Activated naive CD4-positive, alpha-beta T cell treated with anti-CD3 and anti-CD28 coated beads, Interleukin-2, amount 50 U/mL, for 24 hours (primary cell): ENCODE results near the gene NRSN2.
"Not testable (repeated sequence)": the region's sequence is repeated elsewhere in the genome, so short reads cannot be mapped to it uniquely, and the experiment has no call there.

Experiments used
- H3K27ac Mint-ChIP-seq: one replicate; pipeline ENCODE4 v1.8.0; 2021; ENCODE audit warnings: mild to moderate bottlenecking, mixed read lengths
- H3K27me3 Mint-ChIP-seq: one replicate; pipeline ENCODE4 v1.8.0; 2021; ENCODE audit warnings: mixed read lengths
- H3K36me3 Mint-ChIP-seq: one replicate; pipeline ENCODE4 v1.8.0; 2021; ENCODE audit warnings: mixed read lengths
- H3K4me1 Mint-ChIP-seq: one replicate; pipeline ENCODE4 v1.8.0; 2021; ENCODE audit warnings: mixed read lengths
- H3K4me3 Mint-ChIP-seq: one replicate; pipeline ENCODE4 v1.8.0; 2021; ENCODE audit warnings: mild to moderate bottlenecking, mixed read lengths
- H3K9me3 Mint-ChIP-seq: one replicate; pipeline ENCODE4 v1.8.0; 2021; ENCODE audit warnings: mixed read lengths

Gene NRSN2

GRCh38 chr20:362271-363254 is 15.7 kb downstream of the NRSN2 start:
- Mint-ChIP-seq H3K36me3 (no peaks in the 10 kb centered on the region), H3K4me3 (no peak overlapping the region), H3K4me1 (peaks cover 39% of the 10 kb centered on the region)

GRCh38 chr20:363319-364078 is 16.6 kb downstream of the NRSN2 start:
- Mint-ChIP-seq H3K27me3 (no peaks in the 10 kb centered on the region), H3K4me3 (no peak overlapping the region), H3K36me3 (no peaks in the 10 kb centered on the region), H3K27ac (no peak overlapping the region), H3K4me1 (peaks cover 44% of the 10 kb centered on the region), H3K9me3 (no peaks in the 10 kb centered on the region)

More at GRCh38 chr20:362271-363254, 15.7 kb downstream of the NRSN2 start:
- Mint-ChIP-seq H3K27ac (peak overlapping the region; percentile 82), H3K9me3 (no peaks in the 10 kb centered on the region), H3K27me3 (no peaks in the 10 kb centered on the region)

GRCh38 chr20:364905-365794 is 18.2 kb downstream of the NRSN2 start:
- Mint-ChIP-seq H3K4me1 (peaks cover 47% of the 10 kb centered on the region), H3K9me3 (no peaks in the 10 kb centered on the region), H3K36me3 (no peaks in the 10 kb centered on the region), H3K27me3 (no peaks in the 10 kb centered on the region), H3K27ac (peak overlapping the region; percentile 64), H3K4me3 (peak overlapping the region; percentile 46)

- peak overlapping the region; percentile 52 for H3K27ac Mint-ChIP-seq
- H3K9me3 Mint-ChIP-seq = no peaks in the 10 kb centered on the region
- H3K4me1 Mint-ChIP-seq = peaks cover 53% of the 10 kb centered on the region
- no peaks in the 10 kb centered on the region for H3K36me3 Mint-ChIP-seq
- peak overlapping the region; percentile 34 for H3K4me3 Mint-ChIP-seq
- no peaks in the 10 kb centered on the region for H3K27me3 Mint-ChIP-seq
These were observed 19.3 kb downstream of the NRSN2 start for GRCh38 chr20:366041-366718.

GRCh38 chr20:366719-367485 is 20.0 kb downstream of the NRSN2 start:
- no peaks in the 10 kb centered on the region for H3K9me3 Mint-ChIP-seq
- H3K36me3 Mint-ChIP-seq = no peaks in the 10 kb centered on the region
- peak overlapping the region; percentile 83 for H3K27ac Mint-ChIP-seq
- no peaks in the 10 kb centered on the region for H3K27me3 Mint-ChIP-seq
- peaks cover 55% of the 10 kb centered on the region for H3K4me1 Mint-ChIP-seq
- no peak overlapping the region for H3K4me3 Mint-ChIP-seq

GRCh38 chr20:367486-367887 is 20.6 kb downstream of the NRSN2 start:
- no peaks in the 10 kb centered on the region for H3K9me3 Mint-ChIP-seq
- H3K4me1 Mint-ChIP-seq = peaks cover 56% of the 10 kb centered on the region
- no peak overlapping the region for H3K4me3 Mint-ChIP-seq
- H3K27me3 Mint-ChIP-seq = no peaks in the 10 kb centered on the region
- no peaks in the 10 kb centered on the region for H3K36me3 Mint-ChIP-seq
- H3K27ac Mint-ChIP-seq = peak overlapping the region; percentile 83

- Mint-ChIP-seq H3K27me3 (no peaks in the 10 kb centered on the region), H3K4me1 (peaks cover 64% of the 10 kb centered on the region), H3K36me3 (no peaks in the 10 kb centered on the region), H3K9me3 (no peaks in the 10 kb centered on the region), H3K4me3 (no peak overlapping the region), H3K27ac (no peak overlapping the region)
These were observed 22.0 kb downstream of the NRSN2 start for GRCh38 chr20:368915-369314.

GRCh38 chr20:370151-370600 is 23.3 kb downstream of the NRSN2 start:
- H3K4me3 Mint-ChIP-seq = no peak overlapping the region
- no peak overlapping the region for H3K27ac Mint-ChIP-seq

GRCh38 chr20:370977-371754 is 24.3 kb downstream of the NRSN2 start:
- Mint-ChIP-seq H3K9me3 (no peaks in the 10 kb centered on the region), H3K27ac (no peak overlapping the region), H3K4me1 (peaks cover 42% of the 10 kb centered on the region), H3K27me3 (no peaks in the 10 kb centered on the region), H3K36me3 (no peaks in the 10 kb centered on the region), H3K4me3 (no peak overlapping the region)

More at GRCh38 chr20:370151-370600, 23.3 kb downstream of the NRSN2 start:
- no peaks in the 10 kb centered on the region for H3K9me3 Mint-ChIP-seq
- H3K4me1 Mint-ChIP-seq = peaks cover 52% of the 10 kb centered on the region
- H3K27me3 Mint-ChIP-seq = no peaks in the 10 kb centered on the region
- no peaks in the 10 kb centered on the region for H3K36me3 Mint-ChIP-seq

- Mint-ChIP-seq H3K4me1 (peaks cover 37% of the 10 kb centered on the region), H3K4me3 (no peak overlapping the region), H3K9me3 (no peaks in the 10 kb centered on the region), H3K27me3 (no peaks in the 10 kb centered on the region), H3K27ac (no peak overlapping the region), H3K36me3 (no peaks in the 10 kb centered on the region)
These were observed 25.0 kb downstream of the NRSN2 start for GRCh38 chr20:371755-372542.

- H3K27ac Mint-ChIP-seq, H3K27me3 Mint-ChIP-seq, H3K4me3 Mint-ChIP-seq, H3K36me3 Mint-ChIP-seq, H3K9me3 Mint-ChIP-seq: not testable (repeated sequence)
- H3K4me1 Mint-ChIP-seq = peaks cover 31% of the 10 kb centered on the region
These were observed 25.7 kb downstream of the NRSN2 start for GRCh38 chr20:372543-373082.

- no peak overlapping the region for H3K27ac Mint-ChIP-seq
- H3K9me3 Mint-ChIP-seq = no peaks in the 10 kb centered on the region
- H3K27me3 Mint-ChIP-seq = no peaks in the 10 kb centered on the region
- H3K4me3 Mint-ChIP-seq = no peak overlapping the region
- H3K36me3 Mint-ChIP-seq = no peaks in the 10 kb centered on the region
- H3K4me1 Mint-ChIP-seq = peaks cover 27% of the 10 kb centered on the region
These were observed 26.4 kb downstream of the NRSN2 start for GRCh38 chr20:373171-373890.
